ENCODE results near the gene DNAJA2.
"Not testable (repeated sequence)": the region's sequence is repeated elsewhere in the genome, so short reads cannot be mapped to it uniquely, and the experiment has no call there.

The DNAJA2 gene

DNA sequence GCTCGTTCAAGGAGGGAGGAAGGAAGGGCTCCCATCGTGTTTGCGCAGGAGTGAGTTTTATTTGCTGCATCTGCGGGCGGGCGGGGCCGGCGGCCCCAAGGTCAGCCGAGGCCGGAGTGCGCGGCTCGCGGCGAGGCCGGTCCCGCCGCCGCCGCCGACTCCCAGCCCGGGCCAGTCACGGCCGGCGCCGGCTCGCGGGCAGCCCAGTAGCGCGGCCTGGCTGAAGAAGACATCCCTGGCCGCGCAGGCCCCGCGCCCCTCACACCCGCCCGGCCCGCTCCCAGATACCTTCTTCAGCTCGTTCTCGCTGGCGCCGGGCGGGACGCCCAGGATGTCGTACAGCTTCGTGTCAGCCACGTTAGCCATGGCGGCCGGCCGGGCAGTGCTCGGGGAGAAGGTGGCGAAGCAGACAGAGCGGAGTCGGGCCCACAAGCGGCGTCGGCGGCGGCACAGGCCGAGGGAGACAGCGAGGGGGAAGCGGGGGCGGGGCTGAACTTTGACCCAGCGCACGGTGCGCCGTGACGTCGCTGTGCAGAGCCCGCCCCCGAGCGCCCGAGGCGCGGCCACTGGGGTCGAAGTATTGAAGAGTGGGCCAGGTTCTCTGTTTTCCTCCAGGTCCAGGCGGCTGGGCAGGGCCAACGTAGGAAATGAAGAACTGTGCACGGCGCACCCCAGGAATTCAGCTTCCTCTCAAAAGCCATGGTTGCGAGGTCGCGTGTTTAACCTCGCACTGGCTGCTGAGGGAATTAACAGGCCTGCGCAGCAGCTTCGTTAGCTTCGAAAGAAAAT lies at the start of gene DNAJA2:
Gene DNAJA2, minus strand, starts transcription at position 468 of the 789 bp plus-strand sequence. Its CDS starts 102 bp downstream, at position 366.
- DNase-seq (ENCODE audit: low read depth), result peak; percentile 88

DNA sequence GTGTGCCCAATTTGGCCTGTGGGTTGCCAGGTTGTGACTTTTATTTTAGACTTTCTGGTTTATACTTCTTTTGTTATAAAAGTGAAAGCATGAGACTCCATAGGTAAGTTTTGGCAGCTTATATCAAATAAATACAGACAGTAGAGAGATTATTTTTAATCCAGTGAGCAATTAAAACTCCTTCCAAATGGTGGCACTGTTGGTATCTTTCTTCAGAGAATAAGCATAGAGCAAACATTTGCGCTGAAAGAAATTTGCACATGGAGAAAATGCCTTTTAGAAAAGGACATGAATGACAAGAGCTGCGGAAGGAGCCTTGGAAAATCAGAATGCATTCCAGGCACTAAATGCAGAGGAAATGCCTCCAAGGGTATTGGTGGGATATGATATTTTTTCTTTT lies 46.1 kb upstream of the DNAJA2 start:
- no peak for DNase-seq (ENCODE audit: low read depth)

GRCh38 chr16:47018223-47018891 lies 44.9 kb upstream of the DNAJA2 start:
- DNase-seq (ENCODE audit: low read depth), result no peak

GRCh38 chr16:47017636-47018035 lies 44.2 kb upstream of the DNAJA2 start:
- DNase-seq (ENCODE audit: low read depth), result no peak

DNA sequence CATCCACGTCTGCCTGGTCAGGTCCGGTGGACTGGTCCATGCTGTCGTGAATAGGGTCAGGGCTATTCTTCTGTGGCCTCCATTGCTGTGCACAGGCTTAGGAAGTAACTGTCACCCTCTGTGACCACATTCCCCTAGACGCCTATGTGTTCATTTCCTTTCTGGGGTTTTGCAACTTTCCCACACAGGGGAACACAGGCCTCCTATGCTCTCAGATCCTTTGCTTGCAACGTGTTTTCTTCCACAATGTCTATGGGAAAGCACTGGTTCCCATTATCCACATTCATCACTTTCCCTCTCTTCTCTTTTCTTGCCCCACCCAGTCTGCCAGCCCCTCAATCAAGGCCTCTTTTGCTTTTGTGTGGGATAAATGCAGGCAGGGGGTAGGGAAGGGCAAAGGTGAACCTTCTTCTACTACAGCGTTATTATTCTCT lies 43.2 kb upstream of the DNAJA2 start:
- DNase-seq (ENCODE audit: low read depth), result no peak

- DNase-seq (ENCODE audit: low read depth), result no peak
These were observed 40.4 kb upstream of the DNAJA2 start for GRCh38 chr16:47013910-47014309.

- DNase-seq (ENCODE audit: low read depth), result no peak
These were observed 39.7 kb upstream of the DNAJA2 start for GRCh38 chr16:47013172-47013571.

DNA sequence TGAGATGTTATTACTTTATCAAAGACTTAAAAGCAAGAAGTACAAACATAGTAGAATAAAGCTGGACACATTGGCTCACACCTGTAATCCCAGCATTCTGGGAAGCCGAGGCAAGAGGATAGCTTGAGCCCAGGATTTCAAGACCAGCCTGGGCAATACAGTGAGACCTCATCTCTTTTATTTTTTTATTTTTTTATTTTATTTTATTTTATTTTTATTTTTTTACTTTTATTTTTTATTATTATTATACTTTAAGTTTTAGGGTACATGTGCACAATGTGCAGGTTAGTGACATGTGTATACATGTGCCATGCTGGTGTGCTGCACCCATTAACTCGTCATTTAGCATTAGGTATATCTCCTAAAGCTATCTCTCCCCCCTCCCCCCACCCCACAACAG lies 37.3 kb upstream of the DNAJA2 start:
- not testable (repeated sequence) for DNase-seq (ENCODE audit: low read depth)

GRCh38 chr16:47008612-47009011 lies 35.1 kb upstream of the DNAJA2 start:
- no peak for DNase-seq (ENCODE audit: low read depth)

DNA sequence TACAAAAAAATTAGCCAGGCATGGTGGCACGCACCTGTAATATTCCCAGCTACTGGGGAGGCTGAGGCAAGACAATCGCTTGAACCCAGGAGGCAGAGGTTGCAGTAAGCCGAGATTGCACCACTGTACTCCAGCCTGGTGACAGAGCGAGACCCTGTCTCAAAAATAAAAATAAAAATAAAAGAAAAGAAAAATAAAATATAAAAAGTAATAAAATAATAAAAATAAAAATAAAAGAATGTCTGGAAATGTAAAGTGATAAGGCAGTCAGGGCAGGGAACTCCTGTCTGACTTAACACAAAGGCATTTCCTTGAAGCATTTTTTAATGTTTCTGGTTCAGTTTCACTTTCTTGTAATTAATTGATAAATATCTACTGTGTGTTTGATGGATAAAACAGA lies 34.7 kb upstream of the DNAJA2 start:
- DNase-seq (ENCODE audit: low read depth), result no peak

DNA sequence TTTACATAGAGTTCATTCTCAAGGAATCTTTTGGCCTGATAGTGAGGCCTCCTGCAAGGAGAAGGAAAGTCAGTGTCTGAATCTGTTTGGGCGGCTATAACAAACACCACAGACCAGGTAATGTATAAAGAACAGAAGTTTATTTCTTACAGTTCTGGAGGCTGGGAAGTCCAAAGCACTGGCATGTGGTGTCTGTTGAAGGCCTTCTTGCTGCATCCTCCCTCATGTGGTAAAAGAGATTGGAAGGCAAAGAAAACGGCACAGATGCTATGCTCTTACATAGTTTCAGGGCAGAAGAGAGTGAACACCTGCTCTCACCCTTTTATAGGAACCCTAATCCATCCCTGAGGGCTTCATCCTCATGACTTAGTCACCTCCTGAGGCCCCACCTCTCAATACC lies 31.2 kb upstream of the DNAJA2 start:
- DNase-seq (ENCODE audit: low read depth), result no peak

DNA sequence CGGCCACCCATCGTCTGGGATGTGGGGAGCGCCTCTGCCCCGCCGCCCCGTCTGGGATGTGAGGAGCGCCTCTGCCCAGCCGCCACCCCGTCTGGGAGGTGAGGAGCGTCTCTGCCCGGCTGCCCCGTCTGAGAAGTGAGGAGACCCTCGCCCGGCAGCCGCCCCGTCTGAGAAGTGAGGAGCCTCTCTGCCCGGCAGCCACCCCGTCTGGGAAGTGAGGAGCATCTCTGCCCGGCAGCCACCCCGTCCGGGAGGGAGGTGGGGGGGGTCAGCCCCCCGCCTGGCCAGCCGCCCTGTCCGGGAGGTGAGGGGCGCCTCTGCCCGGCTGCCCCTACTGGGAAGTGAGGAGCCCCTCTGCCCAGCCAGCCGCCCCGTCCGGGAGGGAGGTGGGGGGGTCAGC lies 26.6 kb upstream of the DNAJA2 start:
- DNase-seq (ENCODE audit: low read depth), result not testable (repeated sequence)

GRCh38 chr16:46997844-46998243 lies 24.4 kb upstream of the DNAJA2 start:
- DNase-seq (ENCODE audit: low read depth), result no peak

- no peak for DNase-seq (ENCODE audit: low read depth)
These were observed 23.5 kb upstream of the DNAJA2 start for GRCh38 chr16:46996952-46997458.

DNA sequence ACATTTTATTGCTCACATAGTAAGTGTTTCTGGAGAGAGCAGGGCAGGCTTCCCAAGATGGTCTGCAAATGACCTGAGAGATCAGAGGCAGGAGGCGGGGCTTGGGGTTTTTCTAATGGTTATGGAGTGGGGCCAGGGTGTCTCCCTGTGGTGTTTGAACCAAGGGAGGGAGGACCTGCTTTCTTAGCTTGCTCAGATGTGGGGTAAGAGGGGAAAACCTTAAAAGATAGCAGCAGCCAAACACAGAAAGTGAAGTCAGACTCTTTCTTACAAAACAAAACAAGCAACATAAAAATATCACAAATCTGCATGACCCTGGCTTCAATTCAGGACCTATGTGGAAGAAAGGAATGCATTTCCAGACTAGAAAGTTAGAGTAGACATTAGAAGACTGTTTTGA lies 22.9 kb upstream of the DNAJA2 start:
- no peak for DNase-seq (ENCODE audit: low read depth)

DNA sequence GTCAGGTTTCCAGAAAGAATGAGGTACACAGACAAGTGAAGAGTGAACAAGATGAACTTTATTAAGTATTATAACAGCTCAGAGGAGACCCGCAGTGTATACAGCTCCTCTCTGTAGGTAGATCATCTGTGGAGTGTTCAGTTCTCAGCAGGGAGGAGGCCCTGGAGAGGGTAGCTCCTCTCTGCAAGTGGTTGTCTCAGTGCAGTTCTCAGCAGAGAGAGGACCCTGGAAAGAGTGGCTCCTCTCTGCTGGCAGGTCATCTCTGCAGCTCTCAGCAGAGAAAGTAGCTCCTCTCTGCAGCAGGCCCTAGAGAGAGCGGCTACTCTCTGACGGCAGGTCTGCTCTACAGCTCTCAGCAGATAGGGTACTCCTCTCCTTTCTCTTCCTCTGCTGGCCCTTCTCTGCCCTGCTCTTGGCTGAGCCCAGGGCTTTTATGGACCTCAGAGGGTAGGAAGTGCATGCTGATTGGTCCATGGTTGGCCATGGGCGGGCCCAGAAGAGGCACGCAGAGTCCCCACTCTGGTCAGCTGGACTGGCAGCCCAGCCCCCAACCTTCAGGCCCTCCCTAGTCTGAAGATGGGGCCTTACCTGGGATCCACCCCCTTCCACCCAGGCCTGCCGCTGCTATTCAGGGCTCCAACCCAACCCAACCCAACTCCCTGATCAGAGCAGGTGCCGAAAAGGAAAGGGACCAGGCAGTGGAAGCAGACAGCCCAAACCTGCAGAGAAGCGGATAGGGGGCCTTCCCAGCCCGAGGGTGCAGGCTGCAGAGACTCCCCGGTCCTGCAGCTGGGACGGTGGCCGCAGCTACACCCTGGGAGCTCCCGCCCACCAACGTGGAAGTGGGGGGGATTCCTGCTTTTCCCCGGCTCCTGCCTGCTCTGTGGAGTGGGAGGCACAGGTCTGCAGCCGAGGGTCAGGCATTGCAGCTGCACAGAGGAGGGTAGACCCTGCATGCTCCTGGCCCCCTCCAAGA lies 18.5 kb upstream of the DNAJA2 start:
- DNase-seq (ENCODE audit: low read depth), result no peak

GRCh38 chr16:46986896-46987295 lies 13.4 kb upstream of the DNAJA2 start:
- no peak for DNase-seq (ENCODE audit: low read depth)

DNA sequence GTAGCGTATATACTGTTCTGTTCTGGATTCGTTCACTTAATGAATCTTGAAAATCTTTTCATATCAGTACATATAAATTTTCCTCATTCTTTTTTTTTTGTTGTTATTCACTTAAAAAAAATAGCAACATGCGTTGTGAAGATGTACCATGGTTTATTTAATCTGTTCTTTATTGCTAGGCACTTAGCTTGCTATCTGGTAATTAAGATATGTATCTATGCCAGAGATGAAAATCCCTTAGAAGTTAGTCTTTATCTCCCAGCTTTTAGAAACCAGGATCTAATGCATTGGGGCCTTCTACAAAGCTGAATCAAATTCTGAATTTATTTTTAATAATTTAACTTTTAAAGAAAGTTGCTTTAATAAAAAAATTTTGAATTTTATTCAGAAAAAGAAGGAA lies 13.0 kb upstream of the DNAJA2 start:
- DNase-seq (ENCODE audit: low read depth), result no peak

DNA sequence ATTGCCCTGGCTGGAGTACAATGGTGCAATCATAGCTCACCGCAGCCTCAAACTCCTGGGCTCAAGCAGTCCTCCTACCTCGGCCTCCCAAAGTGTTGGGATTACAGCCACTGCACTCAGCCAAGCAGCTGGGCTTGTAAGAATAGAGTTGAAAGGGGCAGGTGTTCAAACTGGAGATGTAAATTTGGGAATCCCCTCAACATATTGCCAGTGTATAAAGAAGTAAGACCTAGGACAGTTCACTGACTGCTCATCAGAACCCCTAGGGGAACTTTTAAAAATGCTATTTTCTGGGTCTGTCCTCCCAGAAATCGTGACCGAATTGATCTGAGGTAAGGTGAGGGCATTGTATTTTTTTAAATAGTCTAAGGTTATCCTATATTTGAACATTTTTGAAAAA lies 8.9 kb upstream of the DNAJA2 start:
- DNase-seq (ENCODE audit: low read depth), result no peak

DNA sequence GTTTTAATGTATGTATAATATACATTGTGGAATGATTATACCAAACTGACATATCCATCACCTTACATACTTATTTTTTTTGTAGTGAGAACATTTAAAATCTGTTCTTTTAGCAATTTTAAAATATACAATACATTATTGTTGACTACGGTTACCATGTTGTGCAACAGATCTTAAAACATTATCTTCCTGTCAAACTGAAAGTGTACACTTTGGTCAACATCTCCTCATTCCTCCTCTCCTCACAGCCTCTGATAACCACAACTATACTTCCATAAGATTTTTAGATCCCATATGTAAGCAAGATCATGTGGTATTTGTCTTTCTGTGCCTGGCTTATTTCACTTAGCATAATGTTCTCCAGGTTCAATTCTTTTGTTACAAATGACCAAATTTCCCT lies 7.5 kb upstream of the DNAJA2 start:
- DNase-seq (ENCODE audit: low read depth), result no peak

- no peak for DNase-seq (ENCODE audit: low read depth)
These were observed 3.1 kb upstream of the DNAJA2 start for GRCh38 chr16:46976550-46976949.

DNA sequence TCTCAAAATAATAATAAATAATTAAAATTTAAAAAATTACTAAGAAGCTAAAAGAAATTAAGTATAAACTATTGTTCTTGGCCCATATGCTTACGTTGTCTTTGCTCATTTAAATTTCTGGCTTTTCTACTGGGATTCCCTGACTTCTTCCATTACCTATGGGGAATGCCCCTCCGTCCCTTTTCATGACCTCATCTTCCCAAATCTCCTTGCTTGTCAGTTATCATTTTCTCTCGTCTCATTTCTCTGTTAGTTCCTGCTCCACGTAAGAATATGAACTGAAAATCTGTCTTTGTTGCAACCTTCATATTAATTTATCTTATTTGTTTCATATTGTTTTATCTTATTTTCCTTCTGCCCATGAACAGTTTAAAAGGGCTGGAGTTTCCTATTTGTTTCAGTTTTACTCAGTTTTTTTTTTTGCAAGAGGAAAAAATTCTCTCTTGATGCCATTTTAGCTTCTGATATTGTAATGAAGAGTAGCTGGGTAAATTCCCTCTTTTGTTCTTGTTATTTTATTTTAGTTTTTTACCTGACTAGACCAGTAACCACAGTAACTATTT lies 2.5 kb upstream of the DNAJA2 start:
- DNase-seq (ENCODE audit: low read depth), result no peak
